ENCODE data around the gene PPP1R3F. TPM values are rescaled to one million over a fixed set of nuclear protein-coding genes. Genes with fewer than 3 reads are reported as not detected.

The PPP1R3F gene
- total and polyA plus RNA-seq, 9 of the 15 experiments (the other 6 are each of a cell fraction or from before 2014, with no cell fraction given), result 0.03 to 0.91 (median 0.43) TPM; not detected in 1

DNA sequence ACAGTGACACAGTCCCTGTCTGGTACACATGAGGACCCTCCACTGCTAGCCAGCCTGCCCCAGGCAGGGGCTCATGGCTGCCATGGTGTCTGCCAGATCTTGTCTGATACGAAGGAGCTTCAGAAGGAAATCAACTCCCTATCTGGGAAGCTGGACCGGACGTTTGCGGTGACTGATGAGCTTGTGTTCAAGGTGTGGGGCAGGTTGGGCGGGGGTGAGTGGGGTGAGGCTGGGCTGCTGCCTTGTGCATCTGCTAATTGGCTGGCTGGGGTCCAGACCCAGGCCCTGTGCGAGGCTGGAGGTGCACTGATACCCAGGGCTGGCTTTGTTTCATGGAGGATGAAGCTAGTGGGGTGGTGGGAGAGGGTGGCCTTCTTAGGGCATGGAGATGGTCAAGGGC lies 20.5 kb upstream of the PPP1R3F start:
- H3K79me2 ChIP-seq (ENCODE audit: control insufficient read depth, insufficient read depth, low read length), result no peaks in the 10 kb centered on the region; the same call in 2 of the 3 replicates
- no TSS peak for BruUV-seq (replicated peaks)
- DNase-seq (ENCODE audit: extremely low read depth in 1 of 4, low spot score in 3 of 4), result no peak
- H3K4me2 ChIP-seq (ENCODE audit: insufficient read depth, low read length), result no peak overlapping the region
- in situ Hi-C loops (cut with MboI) (no loop called here), intact Hi-C loops (cut with micrococcal nuclease) (no loop called here)
- no peak overlapping the region for H3K4me3 ChIP-seq
- CTCF ChIA-PET (ENCODE audit: low intra/inter-chr PET ratio), result no interaction called here
- ATAC-seq, result no peak
- H3K4me1 ChIP-seq (replicated peaks in 1 of 2; ENCODE audit: control insufficient read depth in 2 of 2, insufficient read depth in 2 of 2, low read length in 2 of 2), result peaks cover 12 to 38% of the 10 kb centered on the region in 2 experiments; a peak in 4 of 5 replicates
- FAIRE-seq, result no peak
- H3K9me3 ChIP-seq (replicated peaks; ENCODE audit: control insufficient read depth, insufficient read depth, low read depth, low read length), result no peaks in the 10 kb centered on the region
- no peak overlapping the region for H2AFZ ChIP-seq (ENCODE audit: low read depth, low read length)
- H3K9ac ChIP-seq (ENCODE audit: insufficient read depth in 1 of 2, low read depth in 2 of 2, low read length in 2 of 2), result peak overlapping the region in 1 of 2 experiments; percentile 45; a peak in 1 of 4 replicates
- no peaks in the 10 kb centered on the region for H4K20me1 ChIP-seq (replicated peaks; ENCODE audit: control insufficient read depth, insufficient read depth, low read length)
- no peaks in the 10 kb centered on the region for H3K9me1 ChIP-seq (ENCODE audit: control insufficient read depth, insufficient read depth, low read length)
- 77% methylated on average over 5 of the region's 6 CpGs for WGBS (ENCODE audit: insufficient coverage, low coverage, missing lambda C conversion rate)
- H3K27me3 ChIP-seq (ENCODE audit: control insufficient read depth in 2 of 2, insufficient read depth in 2 of 2, low read length in 2 of 2), result no peaks in the 10 kb centered on the region
- TF ChIP-seq CBX5 (IDR thresholded peaks at IDR 0.05; ENCODE audit: borderline replicate concordance, low read depth) (no peak), EZH2 (IDR thresholded peaks at IDR 0.05; ENCODE audit: borderline replicate concordance, low read depth, low read length) (no peak), IFI16 (CRISPR knock-in tag; IDR thresholded peaks at IDR 0.05) (no peak), STAT5A (IDR thresholded peaks at IDR 0.05; ENCODE audit: borderline replicate concordance, low read length) (no peak), ZNF780A (CRISPR knock-in tag; IDR thresholded peaks at IDR 0.05) (no peak)
- TF ChIP-seq, protein P1, sequence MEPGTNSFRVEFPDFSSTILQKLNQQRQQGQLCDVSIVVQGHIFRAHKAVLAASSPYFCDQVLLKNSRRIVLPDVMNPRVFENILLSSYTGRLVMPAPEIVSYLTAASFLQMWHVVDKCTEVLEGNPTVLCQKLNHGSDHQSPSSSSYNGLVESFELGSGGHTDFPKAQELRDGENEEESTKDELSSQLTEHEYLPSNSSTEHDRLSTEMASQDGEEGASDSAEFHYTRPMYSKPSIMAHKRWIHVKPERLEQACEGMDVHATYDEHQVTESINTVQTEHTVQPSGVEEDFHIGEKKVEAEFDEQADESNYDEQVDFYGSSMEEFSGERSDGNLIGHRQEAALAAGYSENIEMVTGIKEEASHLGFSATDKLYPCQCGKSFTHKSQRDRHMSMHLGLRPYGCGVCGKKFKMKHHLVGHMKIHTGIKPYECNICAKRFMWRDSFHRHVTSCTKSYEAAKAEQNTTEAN (CRISPR knock-in tag; IDR thresholded peaks at IDR 0.05), result no peak
- POLR2A ChIA-PET, result interaction anchor here (0.9 to 2.4 kb wide), 6 partner anchors 8 to 24 kb away, joined by 3 to 10 read pairs (median 4); no protein-coding TSS in a partner anchor
- no peak overlapping the region for H3K27ac ChIP-seq (ENCODE audit: extremely low read depth, low read depth, low read length)
- peaks cover 39% of the 10 kb centered on the region; the same call in 2 of the 3 replicates for H3K36me3 ChIP-seq (ENCODE audit: control insufficient read depth, insufficient read depth, low read length)

Measured in K562 (cell line).